Activated CD8-positive, alpha-beta memory T cell treated with anti-CD3 and anti-CD28 coated beads for 36 hours (primary cell): Measurements from ENCODE around the gene ARHGAP25. TPM values are rescaled to one million over a fixed set of nuclear protein-coding genes. Genes with fewer than 3 reads are reported as not detected.

ENCODE experiments used
- CTCF ChIA-PET: fragments of 350-600 bp; sonication (Branson Sonifier 250); formaldehyde crosslinking; loops from one replicate; lab custom pipeline; 2021; ENCODE audit warnings: antibody characterized with exemption; lab: Charles Lee
- POLR2A ChIA-PET: fragments of 350-600 bp; sonication (Branson Sonifier 250); formaldehyde crosslinking; loops from one replicate; lab custom pipeline; 2021; ENCODE audit warnings: antibody characterized with exemption; lab: Charles Lee
- total RNA-seq, 2 experiments: library from RNA; stranded (reverse); gene quantifications; one replicate each; pipeline ENCODE4 v1.2.3, GENCODE V29; 2021

Gene ARHGAP25
- total RNA-seq, 2 experiments from 2014 or later, result 63.6 to 64.0 TPM

DNA sequence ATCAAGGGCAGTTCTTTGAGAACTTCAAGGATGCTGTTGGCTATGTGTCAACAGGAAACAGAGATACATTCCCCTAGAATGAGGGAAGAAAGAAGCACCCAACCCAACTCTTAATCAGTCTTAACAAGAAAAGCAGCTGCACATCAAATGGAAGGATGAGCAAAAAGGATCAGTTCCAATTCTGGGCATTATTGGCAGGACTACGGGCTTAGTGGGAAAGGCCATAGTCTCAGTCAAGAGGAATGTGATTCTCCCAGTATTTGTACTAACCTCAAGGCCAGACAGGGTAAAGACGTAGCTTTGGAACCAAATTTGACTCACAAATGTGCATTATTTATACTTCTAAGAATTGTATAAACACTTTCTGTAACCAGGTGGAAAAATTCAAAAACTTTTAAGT is 118.4 kb downstream of the ARHGAP25 start:
- POLR2A ChIA-PET, result no interaction called here
- CTCF ChIA-PET, result no interaction called here

DNA sequence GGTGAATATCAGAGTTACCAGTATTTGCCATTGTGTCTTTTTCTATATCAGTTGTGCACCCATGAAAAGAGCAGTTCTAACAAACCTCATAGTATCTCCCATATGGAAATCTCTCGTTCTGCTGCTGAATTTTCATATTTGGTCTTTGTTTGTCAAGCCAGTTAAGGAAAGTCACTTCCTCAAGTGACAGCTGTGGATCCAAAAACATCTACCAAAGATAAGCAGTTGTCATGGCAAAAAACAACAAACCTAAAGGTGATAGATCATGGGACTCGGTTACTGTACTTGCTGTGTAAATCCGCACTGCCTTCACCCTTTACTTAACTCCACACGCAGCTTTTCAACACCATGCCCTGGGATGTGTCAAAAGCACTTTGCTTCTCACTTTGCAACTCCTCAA is 119.3 kb downstream of the ARHGAP25 start:
- ChIA-PET POLR2A (no interaction called here), CTCF (interaction anchor here (0.9 kb wide), 1 partner anchor 9 kb away, joined by 3 read pairs; no protein-coding TSS in a partner anchor)

DNA sequence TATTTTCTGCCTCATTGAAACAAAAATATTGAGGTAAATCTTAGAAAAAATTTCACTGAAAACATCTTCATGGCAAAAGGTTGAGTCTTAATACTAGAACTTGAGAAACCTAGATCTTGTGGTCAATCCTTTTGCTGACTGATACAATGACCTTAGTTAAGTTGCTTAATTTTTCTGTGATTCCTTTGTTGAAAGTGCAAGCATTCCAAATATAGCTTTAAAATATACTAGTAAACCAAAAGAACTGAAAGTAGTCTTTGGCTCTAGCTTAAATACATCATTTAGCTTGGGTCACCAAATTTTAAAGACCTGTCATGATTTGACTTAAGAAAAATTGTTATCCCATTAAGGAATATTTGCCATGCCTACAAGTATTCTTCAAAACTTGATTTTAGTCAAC is 119.9 kb downstream of the ARHGAP25 start:
- CTCF ChIA-PET, result interaction anchor here (0.9 to 1.0 kb wide), 2 partner anchors 9 to 71 kb away, joined by 3 read pairs; no protein-coding TSS in a partner anchor
- POLR2A ChIA-PET, result no interaction called here

DNA sequence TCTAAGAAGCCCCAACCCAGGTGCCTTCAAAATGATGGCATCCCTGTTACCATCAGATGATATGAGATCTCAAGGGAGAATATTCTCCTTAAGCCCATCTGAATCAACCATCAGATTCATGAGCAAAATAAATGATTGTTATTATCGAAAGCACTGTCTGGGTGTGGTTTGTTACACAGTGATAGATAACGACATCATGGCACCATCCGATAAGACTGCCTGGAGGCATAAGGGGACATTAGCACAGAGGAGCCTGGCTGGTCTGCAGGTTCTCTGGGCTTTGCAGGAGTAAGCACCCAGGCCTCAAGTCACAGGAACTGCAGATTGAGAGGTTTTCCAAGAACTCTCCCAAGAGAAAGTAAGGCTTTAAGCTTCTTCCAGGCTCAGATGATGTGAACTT is 120.9 kb downstream of the ARHGAP25 start:
- CTCF ChIA-PET, result interaction anchor here (1.0 kb wide), 1 partner anchor 70 kb away, joined by 3 read pairs; no protein-coding TSS in a partner anchor
- POLR2A ChIA-PET, result no interaction called here

DNA sequence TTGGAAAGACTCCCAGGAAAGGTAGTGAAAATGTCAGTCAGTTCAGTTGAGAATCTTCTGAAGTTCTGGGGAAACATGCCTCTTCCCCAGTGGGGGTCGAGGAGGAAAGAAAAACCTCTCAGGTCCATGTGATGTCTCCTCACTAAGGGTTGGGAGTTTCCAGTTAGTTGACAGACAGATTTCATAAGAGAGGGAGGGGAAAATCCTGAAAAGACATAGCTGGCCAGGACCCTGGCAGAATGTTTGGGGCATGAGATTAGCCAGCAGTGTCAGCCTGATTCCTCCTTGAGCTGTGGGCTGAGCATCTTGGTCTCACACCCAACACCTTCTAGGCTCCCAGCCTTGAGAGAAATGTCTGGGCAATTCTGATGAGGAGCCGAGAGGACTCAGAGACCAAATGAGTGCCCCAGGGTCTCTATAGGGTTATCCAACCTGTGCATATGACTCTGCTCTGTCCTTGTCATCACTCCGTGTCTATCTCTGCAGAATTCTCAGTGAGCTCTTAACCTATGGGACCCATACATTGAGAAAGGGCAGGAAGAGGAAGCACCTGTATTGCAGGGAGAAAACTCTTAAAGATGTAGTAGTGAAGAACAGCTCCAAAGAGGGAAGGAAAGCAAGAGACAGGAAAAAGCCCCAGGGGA is 122.7 kb downstream of the ARHGAP25 start:
- ChIA-PET CTCF (interaction anchor here (1.6 to 2.2 kb wide), 2 partner anchors 12 to 49 kb away, joined by 3 to 6 read pairs; no protein-coding TSS in a partner anchor), POLR2A (no interaction called here)

DNA sequence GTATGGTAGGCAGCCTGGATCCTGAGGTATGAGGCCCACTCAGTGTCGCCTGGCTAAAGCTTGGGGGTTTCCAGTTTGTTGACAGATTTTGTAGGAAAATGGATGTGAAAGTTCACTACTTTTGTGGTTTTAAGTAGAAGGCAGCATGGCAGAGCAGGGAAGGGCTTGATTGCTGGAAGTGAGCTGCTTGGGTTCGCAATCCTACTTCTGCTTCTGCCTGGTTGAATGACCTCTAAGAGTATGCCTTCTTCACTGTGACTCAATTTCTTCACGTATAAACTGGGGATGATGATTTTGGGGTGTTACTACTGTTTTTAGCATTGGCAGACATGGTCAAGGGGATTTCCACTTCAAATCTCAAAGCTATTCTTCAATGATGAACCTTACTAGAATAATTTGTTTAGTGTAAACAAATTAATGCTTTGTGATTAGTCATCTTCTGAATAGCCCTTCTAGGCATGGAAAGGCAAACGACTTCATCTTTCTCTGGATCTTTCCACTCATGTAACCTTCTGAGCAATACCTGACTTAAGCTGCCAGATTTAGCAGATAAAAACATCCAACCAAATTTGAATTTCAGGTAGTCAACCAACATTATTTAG is 123.3 kb downstream of the ARHGAP25 start:
- ChIA-PET POLR2A (no interaction called here), CTCF (interaction anchor here (1.6 to 2.2 kb wide), 2 partner anchors 12 to 48 kb away, joined by 3 to 6 read pairs; no protein-coding TSS in a partner anchor)

DNA sequence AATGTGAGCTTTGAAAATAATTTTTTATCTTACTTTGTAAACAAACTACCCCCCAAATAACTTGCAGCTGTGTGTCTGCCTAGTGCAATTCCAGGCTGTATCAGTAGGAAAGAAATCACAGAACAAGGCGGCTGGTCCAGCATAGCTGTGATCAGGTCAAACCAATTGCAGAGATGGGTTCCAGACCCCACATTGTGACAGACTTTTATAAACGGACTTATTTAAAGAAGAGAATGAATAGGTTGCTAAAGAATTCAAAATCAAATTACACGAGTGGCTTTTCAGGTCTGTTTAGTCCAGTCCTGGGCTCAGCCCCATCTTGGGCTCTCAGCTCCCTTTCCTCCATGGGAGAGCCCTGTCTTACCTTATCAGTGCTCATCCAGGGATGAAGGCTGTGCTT is 125.5 kb downstream of the ARHGAP25 start:
- ChIA-PET POLR2A (no interaction called here), CTCF (no interaction called here)

DNA sequence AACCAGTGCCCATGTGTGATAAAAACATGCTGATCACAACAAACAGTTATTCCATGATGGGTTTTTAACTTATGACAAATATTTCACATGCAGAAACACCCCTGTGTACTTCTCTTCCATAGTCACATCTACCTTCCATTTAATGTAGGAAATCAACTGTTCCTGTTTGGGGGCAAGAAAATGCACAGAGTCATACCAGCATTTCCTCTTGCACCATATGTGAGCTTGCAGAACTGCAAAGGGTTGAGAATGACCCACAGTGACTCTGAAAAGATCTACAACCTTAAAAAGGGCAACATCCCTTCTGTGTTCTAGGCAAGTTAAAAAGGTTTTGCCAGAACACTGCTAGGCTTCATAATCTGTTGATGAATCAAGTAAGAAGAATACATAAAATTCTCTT is 126.7 kb downstream of the ARHGAP25 start:
- ChIA-PET CTCF (no interaction called here), POLR2A (no interaction called here)

DNA sequence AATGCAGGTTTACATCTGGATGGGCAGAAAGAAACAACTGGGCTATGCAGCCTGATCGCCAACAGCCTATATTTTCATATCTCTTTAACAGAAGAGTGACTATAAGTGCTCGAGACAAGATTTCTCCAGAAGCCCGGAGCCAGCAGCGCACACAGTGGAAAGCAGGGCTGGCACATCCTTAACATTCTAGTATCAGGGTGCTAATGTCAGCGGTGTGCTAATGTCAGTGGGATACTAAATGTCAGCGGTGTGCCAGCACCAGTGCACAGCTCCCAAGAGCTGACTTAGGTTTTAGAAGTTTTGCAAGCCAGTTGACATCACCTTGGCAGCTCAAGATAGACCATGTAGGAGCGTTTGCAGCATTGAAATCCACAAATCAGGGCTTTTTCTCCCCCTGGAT is 128.3 kb downstream of the ARHGAP25 start:
- POLR2A ChIA-PET, result interaction anchor here (0.6 kb wide), 1 partner anchor 46 kb away, joined by 3 read pairs; no protein-coding TSS in a partner anchor
- CTCF ChIA-PET, result no interaction called here

DNA sequence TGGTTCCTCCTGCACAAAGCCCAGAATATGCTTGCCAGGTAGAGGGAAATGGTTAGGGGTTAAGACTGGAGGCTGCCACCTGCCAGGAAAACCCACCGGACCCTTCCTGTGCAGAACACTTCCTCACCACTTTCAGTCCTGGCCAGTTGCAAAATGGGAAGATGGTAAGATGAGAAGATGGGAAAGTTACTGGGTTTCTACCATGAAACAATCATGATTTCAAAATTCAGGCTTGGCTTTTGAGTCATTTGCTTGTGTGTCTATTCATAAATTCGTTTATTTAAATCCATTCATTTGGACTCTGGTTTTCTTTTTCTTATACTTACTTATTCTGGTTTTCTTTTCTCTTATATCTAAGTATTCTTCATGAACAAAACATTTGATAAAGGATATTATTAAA is 129.4 kb downstream of the ARHGAP25 start:
- CTCF ChIA-PET, result no interaction called here

DNA sequence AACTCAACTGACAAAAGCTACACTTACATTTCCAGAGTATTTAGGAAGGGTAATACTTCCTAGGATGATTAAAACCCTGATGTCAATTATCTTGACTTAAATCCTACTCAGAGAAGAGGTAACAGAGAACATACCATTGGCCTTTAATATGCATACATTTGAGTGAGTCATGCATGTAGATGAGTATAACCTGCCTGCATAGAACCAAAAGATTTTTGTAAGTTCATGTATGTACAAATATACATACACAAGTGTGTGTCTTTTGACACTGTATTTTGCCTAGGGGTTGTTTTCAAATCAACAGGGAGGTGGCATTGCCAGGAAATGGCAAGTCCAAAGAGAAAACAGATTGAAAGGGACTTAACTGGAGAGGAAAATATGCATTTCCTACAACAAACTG is 130.5 kb downstream of the ARHGAP25 start:
- ChIA-PET CTCF (no interaction called here), POLR2A (no interaction called here)

More for the DNA sequence above, 129.4 kb downstream of the ARHGAP25 start:
- POLR2A ChIA-PET, result no interaction called here

DNA sequence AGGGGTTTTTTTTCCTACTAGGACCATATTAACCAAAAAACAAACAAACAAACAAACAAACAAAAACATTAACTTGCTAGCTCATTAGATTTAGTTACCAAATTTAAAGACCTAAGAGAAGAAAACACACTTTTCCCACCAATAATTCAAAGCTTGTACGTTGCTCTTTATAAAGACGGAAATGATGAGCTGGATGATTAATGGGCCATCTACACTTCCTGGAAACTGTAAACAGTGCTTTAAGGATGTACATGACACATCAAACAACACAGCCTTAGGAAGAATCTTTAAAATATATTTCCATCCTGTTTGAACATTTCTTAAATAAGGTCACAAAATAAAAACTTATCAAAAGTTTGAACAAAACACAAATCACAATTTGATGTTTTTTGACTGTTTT is 135.6 kb downstream of the ARHGAP25 start:
- ChIA-PET POLR2A (no interaction called here), CTCF (no interaction called here)

DNA sequence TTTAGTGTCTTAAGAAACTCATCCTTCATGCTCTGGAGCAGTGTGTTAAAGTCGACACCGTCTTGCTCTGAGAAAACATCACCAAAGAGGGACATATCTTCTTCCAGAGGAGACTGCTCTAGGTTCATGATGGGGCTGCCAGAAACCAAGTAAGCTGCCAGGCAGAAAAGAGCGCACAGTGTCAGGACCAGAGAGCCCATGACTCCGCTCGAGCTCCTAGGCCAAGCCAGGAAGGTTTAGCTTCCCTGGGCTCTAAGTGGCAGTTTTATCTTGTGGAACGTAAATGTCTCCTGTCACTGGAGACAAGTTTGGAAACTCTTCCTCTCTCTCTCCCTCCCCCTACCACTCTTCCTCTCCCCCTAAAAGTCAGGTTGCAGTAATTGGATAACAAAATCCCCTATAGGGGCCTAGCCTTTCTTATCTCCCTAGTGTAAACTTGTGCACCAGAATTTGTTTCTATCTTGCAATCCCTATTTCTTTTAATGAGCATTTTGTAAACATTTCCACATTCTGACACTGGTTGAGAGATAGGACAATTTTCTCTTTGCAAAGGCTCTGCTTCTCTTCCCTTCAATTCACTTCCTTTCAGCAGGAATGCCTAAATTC is 136.7 kb downstream of the ARHGAP25 start, which contains the start of gene BMP10:
Gene BMP10, minus strand, starts transcription at position 239 of the 606 bp plus-strand sequence. Its CDS starts 39 bp downstream, at position 200.
- ChIA-PET POLR2A (no interaction called here), CTCF (no interaction called here)

Other genes with a start within 250 kb of the ARHGAP25 start
- gene PROKR1, start 91.2 kb upstream of the ARHGAP25 start, total RNA-seq, result under 1 TPM; 0.08 to 0.13 TPM
- not detected for gene BMP10, start 136.6 kb downstream of the ARHGAP25 start, total RNA-seq
- not detected for gene GKN2, start 218.1 kb downstream of the ARHGAP25 start, total RNA-seq
- not detected for gene GKN1, start 239.8 kb downstream of the ARHGAP25 start, total RNA-seq